BE2C (cell line): Measurements from ENCODE around the gene TNFRSF8.

Experiments used
- DNase-seq: peaks from one replicate; pipeline ENCODE4 v3.0.0-alpha.2; 2020
- H3K27me3 ChIP-seq: fragments of 250-450 bp; sonication (Bioruptor Pico); 2 replicates; pipeline ENCODE4 v1.5.1; 2020; ENCODE audit warnings: mild to moderate bottlenecking
- H3K36me3 ChIP-seq: fragments of 250-450 bp; sonication (Bioruptor Pico); 2 replicates; pipeline ENCODE4 v1.5.1; 2020; ENCODE audit warnings: mild to moderate bottlenecking
- H3K4me1 ChIP-seq: fragments of 250-450 bp; sonication (Bioruptor Pico); 2 replicates; pipeline ENCODE4 v1.5.1; 2020
- H3K4me3 ChIP-seq: 2 replicates; pipeline ENCODE4 v1.5.1; 2011; ENCODE audit warnings: low read depth, low read length
- H3K9me3 ChIP-seq: fragments of 250-450 bp; sonication (Bioruptor Pico); 2 replicates; pipeline ENCODE4 v1.5.1; 2020
- TF ChIP-seq, protein P1 (sequence below): IDR thresholded peaks from 2 replicates; pipeline ENCODE4 v1.5.1; 2012; ENCODE audit warnings: mild to moderate bottlenecking, low read depth, low read length

Gene TNFRSF8

DNA sequence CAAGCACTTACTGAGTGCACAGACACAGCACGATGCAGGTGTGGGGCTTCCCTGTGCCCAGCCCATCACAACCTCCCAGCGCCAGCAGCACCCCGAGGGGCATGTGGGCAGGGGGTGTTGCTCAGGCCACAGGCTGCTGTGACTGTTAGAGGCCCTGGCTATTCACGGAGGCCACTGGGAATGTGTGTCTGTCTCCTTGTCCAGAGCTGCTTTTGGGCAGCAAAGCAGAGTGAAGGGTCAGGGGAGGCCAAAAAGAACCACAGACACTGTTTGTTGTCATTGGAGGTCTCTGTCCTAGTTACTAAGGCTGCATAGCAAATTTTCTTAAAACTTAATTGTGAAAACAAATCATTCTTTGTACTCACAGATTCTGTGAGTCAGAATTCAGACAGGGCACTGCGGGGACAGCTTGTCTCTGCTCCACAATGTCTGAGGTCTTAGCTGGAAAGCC is 49.6 kb downstream of the TNFRSF8 start:
- Histone ChIP-seq H3K36me3 (no peaks in the 10 kb centered on the region), H3K4me1 (no peaks in the 10 kb centered on the region), H3K9me3 (no peaks in the 10 kb centered on the region), H3K4me3 (no peak overlapping the region), H3K27me3 (no peaks in the 10 kb centered on the region)
- TF ChIP-seq, protein P1, sequence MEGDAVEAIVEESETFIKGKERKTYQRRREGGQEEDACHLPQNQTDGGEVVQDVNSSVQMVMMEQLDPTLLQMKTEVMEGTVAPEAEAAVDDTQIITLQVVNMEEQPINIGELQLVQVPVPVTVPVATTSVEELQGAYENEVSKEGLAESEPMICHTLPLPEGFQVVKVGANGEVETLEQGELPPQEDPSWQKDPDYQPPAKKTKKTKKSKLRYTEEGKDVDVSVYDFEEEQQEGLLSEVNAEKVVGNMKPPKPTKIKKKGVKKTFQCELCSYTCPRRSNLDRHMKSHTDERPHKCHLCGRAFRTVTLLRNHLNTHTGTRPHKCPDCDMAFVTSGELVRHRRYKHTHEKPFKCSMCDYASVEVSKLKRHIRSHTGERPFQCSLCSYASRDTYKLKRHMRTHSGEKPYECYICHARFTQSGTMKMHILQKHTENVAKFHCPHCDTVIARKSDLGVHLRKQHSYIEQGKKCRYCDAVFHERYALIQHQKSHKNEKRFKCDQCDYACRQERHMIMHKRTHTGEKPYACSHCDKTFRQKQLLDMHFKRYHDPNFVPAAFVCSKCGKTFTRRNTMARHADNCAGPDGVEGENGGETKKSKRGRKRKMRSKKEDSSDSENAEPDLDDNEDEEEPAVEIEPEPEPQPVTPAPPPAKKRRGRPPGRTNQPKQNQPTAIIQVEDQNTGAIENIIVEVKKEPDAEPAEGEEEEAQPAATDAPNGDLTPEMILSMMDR = no peak
- no peak for DNase-seq

- no peaks in the 10 kb centered on the region for H3K36me3 ChIP-seq
- H3K4me3 ChIP-seq = no peak overlapping the region
- DNase-seq = no peak
- no peaks in the 10 kb centered on the region for H3K4me1 ChIP-seq
- no peaks in the 10 kb centered on the region for H3K9me3 ChIP-seq
- no peaks in the 10 kb centered on the region for H3K27me3 ChIP-seq
- TF ChIP-seq, protein P1 = no peak
These were observed 50.6 kb downstream of the TNFRSF8 start for GRCh38 chr1:12113433-12114339.

DNA sequence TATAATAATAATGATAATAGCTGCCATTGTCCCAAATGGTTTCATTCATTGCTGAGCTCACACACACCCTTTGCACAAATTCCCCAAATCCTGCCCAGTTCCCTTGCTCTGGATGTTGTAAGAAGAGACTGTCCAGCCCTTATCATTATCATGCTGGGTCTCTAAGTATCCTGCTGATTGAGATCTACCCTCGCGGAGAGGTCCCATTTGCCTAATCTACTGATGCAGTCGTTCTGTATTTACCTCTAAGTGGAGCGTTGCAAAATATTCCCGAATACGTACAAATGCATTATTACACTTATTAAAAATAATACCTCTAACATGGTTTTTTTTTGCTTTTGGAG is 51.2 kb downstream of the TNFRSF8 start:
- TF ChIP-seq, protein P1 = no peak
- no peaks in the 10 kb centered on the region for H3K9me3 ChIP-seq
- no peaks in the 10 kb centered on the region for H3K36me3 ChIP-seq
- no peaks in the 10 kb centered on the region for H3K27me3 ChIP-seq
- no peaks in the 10 kb centered on the region for H3K4me1 ChIP-seq
- DNase-seq = no peak
- no peak overlapping the region for H3K4me3 ChIP-seq

DNA sequence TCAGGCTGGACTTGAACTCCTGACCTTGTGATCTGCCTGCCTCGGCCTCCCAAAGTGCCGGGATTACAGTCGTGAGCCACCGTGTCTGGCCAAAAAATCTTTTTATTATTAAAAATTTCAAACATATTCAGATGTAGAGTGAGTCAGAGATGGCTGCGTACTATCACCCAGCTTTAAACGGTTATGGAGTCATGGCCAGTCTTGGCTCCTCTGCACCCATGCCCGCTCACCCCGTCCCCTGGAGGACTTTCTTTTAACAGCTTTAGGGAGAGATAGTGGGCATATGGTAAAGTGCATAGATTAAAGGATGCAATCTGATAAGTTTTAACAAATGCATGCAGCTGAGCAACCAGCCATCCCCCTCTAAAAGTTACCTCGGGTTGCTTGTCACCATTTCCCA is 51.8 kb downstream of the TNFRSF8 start:
- no peak overlapping the region for H3K4me3 ChIP-seq
- no peak for DNase-seq
- no peaks in the 10 kb centered on the region for H3K9me3 ChIP-seq
- H3K4me1 ChIP-seq = no peaks in the 10 kb centered on the region
- no peaks in the 10 kb centered on the region for H3K36me3 ChIP-seq
- TF ChIP-seq, protein P1 = no peak
- no peaks in the 10 kb centered on the region for H3K27me3 ChIP-seq

- Histone ChIP-seq H3K4me3 (no peak overlapping the region), H3K27me3 (no peaks in the 10 kb centered on the region), H3K4me1 (no peaks in the 10 kb centered on the region), H3K9me3 (no peaks in the 10 kb centered on the region), H3K36me3 (no peaks in the 10 kb centered on the region)
- TF ChIP-seq, protein P1 = no peak
- DNase-seq = no peak
These were observed 58.3 kb downstream of the TNFRSF8 start for GRCh38 chr1:12121212-12122003.
